ENCODE measurements around the gene ITGA4. TPM values are rescaled to one million over a fixed set of nuclear protein-coding genes. Genes with fewer than 3 reads are reported as not detected.

ITGA4 gene
- total RNA-seq, 1 experiment from 2014 or later: not detected

- DNase-seq: no peak
- H3K36me3 ChIP-seq (ENCODE audit: control insufficient read depth, insufficient read depth, low read length): no peaks in the 10 kb centered on the region
- H3K27ac Mint-ChIP-seq (ENCODE audit: unreplicated experiment): no peak overlapping the region
- no TSS peak for BruUV-seq (replicated peaks)
- no peaks in the 10 kb centered on the region for H3K4me1 Mint-ChIP-seq (ENCODE audit: low read depth, unreplicated experiment)
- H3K27me3 Mint-ChIP-seq (ENCODE audit: insufficient read depth, unreplicated experiment): no peaks in the 10 kb centered on the region
- H3K9me3 Mint-ChIP-seq (ENCODE audit: unreplicated experiment): no peaks in the 10 kb centered on the region
- H3K9me3 ChIP-seq: no peaks in the 10 kb centered on the region
- CTCF ChIA-PET: no interaction called here
- no peak overlapping the region for H3K4me3 ChIP-seq (ENCODE audit: low read depth, low read length)
- H3K4me1 ChIP-seq: no peaks in the 10 kb centered on the region
- no peaks in the 10 kb centered on the region for H3K27me3 ChIP-seq (replicated peaks; ENCODE audit: control insufficient read depth, insufficient read depth, low read length)
- no peaks in the 10 kb centered on the region for H3K36me3 Mint-ChIP-seq (ENCODE audit: insufficient read depth, unreplicated experiment)
- POLR2A ChIA-PET: no interaction called here
- H3K4me3 Mint-ChIP-seq (ENCODE audit: unreplicated experiment): no peak overlapping the region
- TF ChIP-seq CTCF (IDR thresholded peaks at IDR 0.05; ENCODE audit: insufficient read depth in 1 of 2, low read depth in 1 of 2, low read length in 1 of 2, severe bottlenecking in 1 of 2, unreplicated experiment in 1 of 2): no peak
- intact Hi-C loops (cut with micrococcal nuclease; ENCODE audit: unreplicated experiment): no loop called here
These were observed 68.8 kb downstream of the ITGA4 start for GRCh38 chr2:181526014-181526413.

- intact Hi-C loops (cut with micrococcal nuclease; ENCODE audit: unreplicated experiment): no loop called here
- ChIA-PET CTCF (no interaction called here), POLR2A (no interaction called here)
- no peaks in the 10 kb centered on the region for H3K27me3 ChIP-seq (replicated peaks; ENCODE audit: control insufficient read depth, insufficient read depth, low read length)
- H3K9me3 ChIP-seq: no peaks in the 10 kb centered on the region
- Mint-ChIP-seq H3K4me1 (ENCODE audit: low read depth, unreplicated experiment) (no peaks in the 10 kb centered on the region), H3K27me3 (ENCODE audit: insufficient read depth, unreplicated experiment) (no peaks in the 10 kb centered on the region), H3K4me3 (ENCODE audit: unreplicated experiment) (no peak overlapping the region), H3K27ac (ENCODE audit: unreplicated experiment) (no peak overlapping the region), H3K36me3 (ENCODE audit: insufficient read depth, unreplicated experiment) (no peaks in the 10 kb centered on the region), H3K9me3 (ENCODE audit: unreplicated experiment) (no peaks in the 10 kb centered on the region)
- no peak overlapping the region for H3K4me3 ChIP-seq (ENCODE audit: low read depth, low read length)
- no peaks in the 10 kb centered on the region for H3K4me1 ChIP-seq
- BruUV-seq (replicated peaks): no TSS peak
- no peak for DNase-seq
- TF ChIP-seq CTCF (IDR thresholded peaks at IDR 0.05; ENCODE audit: insufficient read depth in 1 of 2, low read depth in 1 of 2, low read length in 1 of 2, severe bottlenecking in 1 of 2, unreplicated experiment in 1 of 2): no peak
- H3K36me3 ChIP-seq (ENCODE audit: control insufficient read depth, insufficient read depth, low read length): no peaks in the 10 kb centered on the region
These were observed 69.9 kb downstream of the ITGA4 start for GRCh38 chr2:181527058-181527457.

- CTCF ChIA-PET: no interaction called here
- Histone ChIP-seq H3K4me1 (no peaks in the 10 kb centered on the region), H3K9me3 (no peaks in the 10 kb centered on the region; the same call in 1 of the 2 replicates), H3K36me3 (ENCODE audit: control insufficient read depth, insufficient read depth, low read length) (no peaks in the 10 kb centered on the region), H3K4me3 (ENCODE audit: low read depth, low read length) (no peak overlapping the region), H3K27me3 (replicated peaks; ENCODE audit: control insufficient read depth, insufficient read depth, low read length) (no peaks in the 10 kb centered on the region)
- POLR2A ChIA-PET: no interaction called here
- no peaks in the 10 kb centered on the region for H3K9me3 Mint-ChIP-seq (ENCODE audit: unreplicated experiment)
- no TSS peak for BruUV-seq (replicated peaks)
- TF ChIP-seq CTCF (IDR thresholded peaks at IDR 0.05; ENCODE audit: insufficient read depth in 1 of 2, low read depth in 1 of 2, low read length in 1 of 2, severe bottlenecking in 1 of 2, unreplicated experiment in 1 of 2): no peak
- intact Hi-C loops (cut with micrococcal nuclease; ENCODE audit: unreplicated experiment): no loop called here
- no peak overlapping the region for H3K4me3 Mint-ChIP-seq (ENCODE audit: unreplicated experiment)
- no peak overlapping the region for H3K27ac Mint-ChIP-seq (ENCODE audit: unreplicated experiment)
- no peaks in the 10 kb centered on the region for H3K4me1 Mint-ChIP-seq (ENCODE audit: low read depth, unreplicated experiment)
- no peaks in the 10 kb centered on the region for H3K36me3 Mint-ChIP-seq (ENCODE audit: insufficient read depth, unreplicated experiment)
- no peaks in the 10 kb centered on the region for H3K27me3 Mint-ChIP-seq (ENCODE audit: insufficient read depth, unreplicated experiment)
- no peak for DNase-seq
These were observed 71.3 kb downstream of the ITGA4 start for GRCh38 chr2:181528441-181528840.

Measured in Caco-2 (cell line).